ENCODE measurements around the gene XPO4.

DNA sequence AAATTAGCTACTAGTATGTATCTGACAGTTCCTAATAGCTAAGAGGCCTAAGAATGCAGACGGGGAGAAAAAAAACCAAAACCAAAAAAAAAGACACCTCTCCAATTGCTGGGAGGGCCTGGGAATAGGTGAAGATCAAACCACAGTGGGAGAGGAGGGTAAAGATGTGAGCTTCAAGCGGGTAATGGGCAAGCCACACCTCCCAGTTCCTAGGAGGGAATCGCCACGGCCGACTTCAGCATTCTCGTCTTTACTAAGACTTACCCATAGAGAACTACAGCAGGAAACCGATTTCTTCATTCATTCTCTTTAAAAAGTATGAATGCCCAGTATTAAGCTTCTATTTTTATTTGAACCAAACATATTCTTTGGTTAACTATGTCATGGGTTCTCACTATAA is 123.1 kb downstream of the XPO4 start:
- TF ChIP-seq, protein P1, sequence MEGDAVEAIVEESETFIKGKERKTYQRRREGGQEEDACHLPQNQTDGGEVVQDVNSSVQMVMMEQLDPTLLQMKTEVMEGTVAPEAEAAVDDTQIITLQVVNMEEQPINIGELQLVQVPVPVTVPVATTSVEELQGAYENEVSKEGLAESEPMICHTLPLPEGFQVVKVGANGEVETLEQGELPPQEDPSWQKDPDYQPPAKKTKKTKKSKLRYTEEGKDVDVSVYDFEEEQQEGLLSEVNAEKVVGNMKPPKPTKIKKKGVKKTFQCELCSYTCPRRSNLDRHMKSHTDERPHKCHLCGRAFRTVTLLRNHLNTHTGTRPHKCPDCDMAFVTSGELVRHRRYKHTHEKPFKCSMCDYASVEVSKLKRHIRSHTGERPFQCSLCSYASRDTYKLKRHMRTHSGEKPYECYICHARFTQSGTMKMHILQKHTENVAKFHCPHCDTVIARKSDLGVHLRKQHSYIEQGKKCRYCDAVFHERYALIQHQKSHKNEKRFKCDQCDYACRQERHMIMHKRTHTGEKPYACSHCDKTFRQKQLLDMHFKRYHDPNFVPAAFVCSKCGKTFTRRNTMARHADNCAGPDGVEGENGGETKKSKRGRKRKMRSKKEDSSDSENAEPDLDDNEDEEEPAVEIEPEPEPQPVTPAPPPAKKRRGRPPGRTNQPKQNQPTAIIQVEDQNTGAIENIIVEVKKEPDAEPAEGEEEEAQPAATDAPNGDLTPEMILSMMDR (IDR thresholded peaks at IDR 0.05; ENCODE audit: low read depth, low read length, missing input control): no peak
- TF ChIP-seq, protein P2, sequence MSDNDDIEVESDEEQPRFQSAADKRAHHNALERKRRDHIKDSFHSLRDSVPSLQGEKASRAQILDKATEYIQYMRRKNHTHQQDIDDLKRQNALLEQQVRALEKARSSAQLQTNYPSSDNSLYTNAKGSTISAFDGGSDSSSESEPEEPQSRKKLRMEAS (IDR thresholded peaks at IDR 0.05): no peak
- TF ChIP-seq, protein P3, sequence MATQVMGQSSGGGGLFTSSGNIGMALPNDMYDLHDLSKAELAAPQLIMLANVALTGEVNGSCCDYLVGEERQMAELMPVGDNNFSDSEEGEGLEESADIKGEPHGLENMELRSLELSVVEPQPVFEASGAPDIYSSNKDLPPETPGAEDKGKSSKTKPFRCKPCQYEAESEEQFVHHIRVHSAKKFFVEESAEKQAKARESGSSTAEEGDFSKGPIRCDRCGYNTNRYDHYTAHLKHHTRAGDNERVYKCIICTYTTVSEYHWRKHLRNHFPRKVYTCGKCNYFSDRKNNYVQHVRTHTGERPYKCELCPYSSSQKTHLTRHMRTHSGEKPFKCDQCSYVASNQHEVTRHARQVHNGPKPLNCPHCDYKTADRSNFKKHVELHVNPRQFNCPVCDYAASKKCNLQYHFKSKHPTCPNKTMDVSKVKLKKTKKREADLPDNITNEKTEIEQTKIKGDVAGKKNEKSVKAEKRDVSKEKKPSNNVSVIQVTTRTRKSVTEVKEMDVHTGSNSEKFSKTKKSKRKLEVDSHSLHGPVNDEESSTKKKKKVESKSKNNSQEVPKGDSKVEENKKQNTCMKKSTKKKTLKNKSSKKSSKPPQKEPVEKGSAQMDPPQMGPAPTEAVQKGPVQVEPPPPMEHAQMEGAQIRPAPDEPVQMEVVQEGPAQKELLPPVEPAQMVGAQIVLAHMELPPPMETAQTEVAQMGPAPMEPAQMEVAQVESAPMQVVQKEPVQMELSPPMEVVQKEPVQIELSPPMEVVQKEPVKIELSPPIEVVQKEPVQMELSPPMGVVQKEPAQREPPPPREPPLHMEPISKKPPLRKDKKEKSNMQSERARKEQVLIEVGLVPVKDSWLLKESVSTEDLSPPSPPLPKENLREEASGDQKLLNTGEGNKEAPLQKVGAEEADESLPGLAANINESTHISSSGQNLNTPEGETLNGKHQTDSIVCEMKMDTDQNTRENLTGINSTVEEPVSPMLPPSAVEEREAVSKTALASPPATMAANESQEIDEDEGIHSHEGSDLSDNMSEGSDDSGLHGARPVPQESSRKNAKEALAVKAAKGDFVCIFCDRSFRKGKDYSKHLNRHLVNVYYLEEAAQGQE (IDR thresholded peaks at IDR 0.05): no peak
- TF ChIP-seq FOXA1 (IDR thresholded peaks at IDR 0.05) (no peak), RXRA (IDR thresholded peaks at IDR 0.05) (no peak), TAF1 (conservative IDR thresholded peaks at IDR 0.05) (no peak), NR2F2 (IDR thresholded peaks at IDR 0.05) (no peak), RAD21 (IDR thresholded peaks at IDR 0.05) (no peak), HNF4A (conservative IDR thresholded peaks at IDR 0.05) (no peak), GABPA (IDR thresholded peaks at IDR 0.05 in 1 of 2, conservative IDR thresholded peaks at IDR 0.05 in 1 of 2) (no peak), HNF4G (IDR thresholded peaks at IDR 0.05) (no peak), YY1 (IDR thresholded peaks at IDR 0.05) (no peak)
